Panc1 (cell line): ENCODE measurements around the gene ACTR1B. TPM values are rescaled to one million over a fixed set of nuclear protein-coding genes. Genes with fewer than 3 reads are reported as not detected.

Experiments used
- ATAC-seq: fragments of 200-7000 bp; cut with Tn5 transposase; 2 replicates; pipeline ENCODE4 v1.9.1; 2020; ENCODE audit warnings: mild to moderate bottlenecking, moderate library complexity
- BruUV-seq: library from RNA; stranded (reverse); fragments of 400-500 nt; replicated peaks from 2 replicates; lab custom pipeline; 2021; lab: Mats Ljungman, UMichigan
- CTCF ChIA-PET: fragments of 300-600 bp; sonication (Branson Sonifier 250); formaldehyde crosslinking; loops from one replicate; lab custom pipeline; 2022; ENCODE audit warnings: antibody characterized with exemption; lab: Charles Lee
- POLR2A ChIA-PET: fragments of 300-600 bp; sonication (Branson Sonifier 250); formaldehyde crosslinking; loops from one replicate; lab custom pipeline; 2022; ENCODE audit warnings: antibody characterized with exemption; lab: Charles Lee
- DNase-seq: peaks from one replicate; pipeline ENCODE4 v3.0.0-alpha.2; 2010; ENCODE audit warnings: low read depth, low spot score
- H3K27ac ChIP-seq: 2 replicates; pipeline ENCODE4 v1.5.1; 2011; ENCODE audit warnings: mild to moderate bottlenecking, low read length, inconsistent platforms
- H3K27me3 ChIP-seq: fragments of 200-500 bp; sonication (Bioruptor generic); 2 replicates; pipeline ENCODE4 v1.6.0; 2014; ENCODE audit warnings: low read length, inconsistent platforms; ENCODE audit not compliant: control insufficient read depth, insufficient read depth
- H3K36me3 ChIP-seq: fragments of 200-500 bp; sonication (Bioruptor generic); 2 replicates; pipeline ENCODE4 v1.5.1; 2014; ENCODE audit warnings: inconsistent platforms, mild to moderate bottlenecking, low read length, moderate library complexity; ENCODE audit not compliant: control insufficient read depth, insufficient read depth
- H3K4me1 ChIP-seq: 2 replicates; pipeline ENCODE4 v1.5.1; 2011; ENCODE audit warnings: inconsistent platforms, mild to moderate bottlenecking, low read length, moderate library complexity; ENCODE audit not compliant: control insufficient read depth, insufficient read depth
- H3K4me3 ChIP-seq, 2 experiments: 2 replicates each; pipeline ENCODE4 v1.5.1; 2011 to 2012; ENCODE audit warnings: low read depth in 2 of 2, low read length in 2 of 2, mild to moderate bottlenecking in 2 of 2, inconsistent platforms in 1 of 2, moderate library complexity in 1 of 2
- H3K9me3 ChIP-seq: fragments of 200-500 bp; sonication (Bioruptor generic); 2 replicates; pipeline ENCODE4 v1.5.1; 2014; ENCODE audit warnings: low read depth, mild to moderate bottlenecking, inconsistent platforms, low read length, moderate library complexity; ENCODE audit not compliant: control insufficient read depth, insufficient read depth
- POLR2AphosphoS5 ChIP-seq: IDR thresholded peaks from 2 replicates; pipeline ENCODE4 v1.6.1; 2012; ENCODE audit warnings: mild to moderate bottlenecking, low read depth, low read length, moderate library complexity
- SIN3A ChIP-seq: IDR thresholded peaks from 2 replicates; pipeline ENCODE4 v1.6.1; 2012; ENCODE audit warnings: low read depth, mild to moderate bottlenecking, low read length, moderate library complexity, borderline replicate concordance; ENCODE audit not compliant: insufficient read depth
- TCF7L2 ChIP-seq: IDR thresholded peaks from 2 replicates; pipeline ENCODE4 v1.6.1; 2011; ENCODE audit warnings: mild to moderate bottlenecking, low read depth, low read length, inconsistent platforms
- in situ Hi-C: cut with HindIII; loops from 2 replicates; pipeline ENCODE4 v1.10.0; 2016; ENCODE audit warnings: low sequenced_read_pairs, low pct_unique_long_range_greater_than_20kb
- intact Hi-C: fragments of 100-400 bp; cut with micrococcal nuclease; formaldehyde crosslinking; loops from one replicate; pipeline ENCODE4 v1.10.0; 2022; ENCODE audit not compliant: unreplicated experiment
- total RNA-seq: library from RNA; stranded (reverse); gene quantifications from one replicate; pipeline ENCODE4 v1.2.1, GENCODE V29; 2021; ENCODE audit not compliant: unreplicated experiment
- TF ChIP-seq, protein P1 (sequence below): fragments of 450-650 bp; IDR thresholded peaks from 2 replicates; pipeline ENCODE4 v1.5.1; 2017; ENCODE audit warnings: mild to moderate bottlenecking
- TF ChIP-seq, protein P2 (sequence below), 2 experiments: IDR thresholded peaks; 2 replicates each; pipeline ENCODE4 v1.6.1; 2011 to 2012; ENCODE audit warnings: low read depth in 2 of 2, control low read depth in 1 of 2, low read length in 1 of 2, mild to moderate bottlenecking in 1 of 2, moderate library complexity in 1 of 2; ENCODE audit not compliant: insufficient read depth in 1 of 2

ACTR1B gene
- total RNA-seq, 1 experiment from 2014 or later: 28.1 TPM

- Histone ChIP-seq H3K9me3 (peaks cover 4% of the 10 kb centered on the region; the same call in 1 of the 2 replicates), H3K36me3 (peaks cover 17% of the 10 kb centered on the region), H3K27me3 (no peaks in the 10 kb centered on the region), H3K4me1 (0 out of 2 replicates have a peak, but pooled peaks cover 3% of the 10 kb centered on the region), H3K27ac (no peak overlapping the region), H3K4me3 (no peak overlapping the region)
- CTCF ChIA-PET: interaction anchor here (0.9 kb wide), 1 partner anchor 9 kb away, joined by 3 read pairs; no protein-coding TSS in a partner anchor
- in situ Hi-C loops: no loop called here
- ATAC-seq (no peak), DNase-seq (no peak)
- intact Hi-C loops: no loop called here
- POLR2A ChIA-PET: interaction anchor here (1.0 to 1.4 kb wide), 2 partner anchors 11 to 13 kb away, joined by 4 read pairs; partner anchors contain the start of gene ACTR1B
- TF ChIP-seq TCF7L2: no peak
- no peak for TF ChIP-seq SIN3A
- TF ChIP-seq, protein P1, sequence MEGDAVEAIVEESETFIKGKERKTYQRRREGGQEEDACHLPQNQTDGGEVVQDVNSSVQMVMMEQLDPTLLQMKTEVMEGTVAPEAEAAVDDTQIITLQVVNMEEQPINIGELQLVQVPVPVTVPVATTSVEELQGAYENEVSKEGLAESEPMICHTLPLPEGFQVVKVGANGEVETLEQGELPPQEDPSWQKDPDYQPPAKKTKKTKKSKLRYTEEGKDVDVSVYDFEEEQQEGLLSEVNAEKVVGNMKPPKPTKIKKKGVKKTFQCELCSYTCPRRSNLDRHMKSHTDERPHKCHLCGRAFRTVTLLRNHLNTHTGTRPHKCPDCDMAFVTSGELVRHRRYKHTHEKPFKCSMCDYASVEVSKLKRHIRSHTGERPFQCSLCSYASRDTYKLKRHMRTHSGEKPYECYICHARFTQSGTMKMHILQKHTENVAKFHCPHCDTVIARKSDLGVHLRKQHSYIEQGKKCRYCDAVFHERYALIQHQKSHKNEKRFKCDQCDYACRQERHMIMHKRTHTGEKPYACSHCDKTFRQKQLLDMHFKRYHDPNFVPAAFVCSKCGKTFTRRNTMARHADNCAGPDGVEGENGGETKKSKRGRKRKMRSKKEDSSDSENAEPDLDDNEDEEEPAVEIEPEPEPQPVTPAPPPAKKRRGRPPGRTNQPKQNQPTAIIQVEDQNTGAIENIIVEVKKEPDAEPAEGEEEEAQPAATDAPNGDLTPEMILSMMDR: no peak
- TF ChIP-seq, protein P2, sequence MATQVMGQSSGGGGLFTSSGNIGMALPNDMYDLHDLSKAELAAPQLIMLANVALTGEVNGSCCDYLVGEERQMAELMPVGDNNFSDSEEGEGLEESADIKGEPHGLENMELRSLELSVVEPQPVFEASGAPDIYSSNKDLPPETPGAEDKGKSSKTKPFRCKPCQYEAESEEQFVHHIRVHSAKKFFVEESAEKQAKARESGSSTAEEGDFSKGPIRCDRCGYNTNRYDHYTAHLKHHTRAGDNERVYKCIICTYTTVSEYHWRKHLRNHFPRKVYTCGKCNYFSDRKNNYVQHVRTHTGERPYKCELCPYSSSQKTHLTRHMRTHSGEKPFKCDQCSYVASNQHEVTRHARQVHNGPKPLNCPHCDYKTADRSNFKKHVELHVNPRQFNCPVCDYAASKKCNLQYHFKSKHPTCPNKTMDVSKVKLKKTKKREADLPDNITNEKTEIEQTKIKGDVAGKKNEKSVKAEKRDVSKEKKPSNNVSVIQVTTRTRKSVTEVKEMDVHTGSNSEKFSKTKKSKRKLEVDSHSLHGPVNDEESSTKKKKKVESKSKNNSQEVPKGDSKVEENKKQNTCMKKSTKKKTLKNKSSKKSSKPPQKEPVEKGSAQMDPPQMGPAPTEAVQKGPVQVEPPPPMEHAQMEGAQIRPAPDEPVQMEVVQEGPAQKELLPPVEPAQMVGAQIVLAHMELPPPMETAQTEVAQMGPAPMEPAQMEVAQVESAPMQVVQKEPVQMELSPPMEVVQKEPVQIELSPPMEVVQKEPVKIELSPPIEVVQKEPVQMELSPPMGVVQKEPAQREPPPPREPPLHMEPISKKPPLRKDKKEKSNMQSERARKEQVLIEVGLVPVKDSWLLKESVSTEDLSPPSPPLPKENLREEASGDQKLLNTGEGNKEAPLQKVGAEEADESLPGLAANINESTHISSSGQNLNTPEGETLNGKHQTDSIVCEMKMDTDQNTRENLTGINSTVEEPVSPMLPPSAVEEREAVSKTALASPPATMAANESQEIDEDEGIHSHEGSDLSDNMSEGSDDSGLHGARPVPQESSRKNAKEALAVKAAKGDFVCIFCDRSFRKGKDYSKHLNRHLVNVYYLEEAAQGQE (IDR thresholded peaks at IDR 0.05; ENCODE audit: insufficient read depth in 1 of 2, low read depth in 2 of 2, low read length in 1 of 2): no peak
- no peak for TF ChIP-seq POLR2AphosphoS5
- no TSS peak for BruUV-seq
Measured at GRCh38 chr2:97651114-97651513, 12.7 kb downstream of the ACTR1B start.

DNA sequence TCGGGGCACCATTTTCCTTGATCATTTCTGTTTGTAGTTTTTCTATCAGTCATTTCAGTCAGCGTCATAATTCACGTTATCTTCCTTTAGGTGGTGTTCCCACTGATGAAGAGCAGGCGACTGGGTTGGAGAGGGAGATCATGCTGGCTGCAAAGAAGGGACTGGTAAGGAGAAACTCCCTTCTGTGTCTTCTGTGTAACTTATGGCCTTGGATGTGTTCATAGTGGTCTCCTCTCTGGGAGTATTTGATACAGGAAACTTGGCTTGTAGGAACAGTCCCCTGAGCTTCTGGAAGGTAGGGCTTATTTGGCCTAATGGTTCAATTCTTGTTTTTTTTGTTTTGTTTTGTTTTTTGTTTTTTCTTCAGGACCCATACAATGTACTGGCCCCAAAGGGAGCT is 16.9 kb downstream of the ACTR1B start:
- ATAC-seq: no peak
- ChIA-PET POLR2A (interaction anchor here (1.2 kb wide), 1 partner anchor 15 kb away, joined by 12 read pairs; no protein-coding TSS in a partner anchor), CTCF (no interaction called here)
- peak overlapping the region; percentile 91 to 94 for H3K4me3 ChIP-seq
- TF ChIP-seq, protein P1: no peak
- TF ChIP-seq TCF7L2 (no peak), POLR2AphosphoS5 (no peak), SIN3A (no peak)
- TF ChIP-seq, protein P2 (IDR thresholded peaks at IDR 0.05; ENCODE audit: insufficient read depth in 1 of 2, low read depth in 2 of 2, low read length in 1 of 2): no peak
- in situ Hi-C loops (no loop called here), intact Hi-C loops (no loop called here)
- peaks cover 17% of the 10 kb centered on the region for H3K36me3 ChIP-seq
- H3K27me3 ChIP-seq: no peaks in the 10 kb centered on the region
- H3K4me1 ChIP-seq: peaks cover 7% of the 10 kb centered on the region; the same call in 1 of the 2 replicates
- no peaks in the 10 kb centered on the region for H3K9me3 ChIP-seq
- no peak for DNase-seq
- TSS peak; percentile 90 for BruUV-seq
- H3K27ac ChIP-seq: peak overlapping the region; percentile 82; the same call in 1 of the 2 replicates
